CD4-positive, alpha-beta T cell (primary cell): Measurements from ENCODE around the gene RECQL5. TPM values are rescaled to one million over a fixed set of nuclear protein-coding genes. Genes with fewer than 3 reads are reported as not detected.

ENCODE experiments used
- ATAC-seq: fragments of 200-7000 bp; cut with Tn5 transposase; one replicate; pipeline ENCODE4 v1.10.0; 2022; ENCODE audit warnings: mild to moderate bottlenecking; ENCODE audit not compliant: poor library complexity
- CTCF ChIA-PET: fragments of 350-600 bp; sonication (Branson Sonifier 250); formaldehyde crosslinking; loops from one replicate; lab custom pipeline; 2021; ENCODE audit warnings: antibody characterized with exemption, inconsistent platforms; lab: Charles Lee
- POLR2A ChIA-PET: fragments of 350-600 bp; sonication (Branson Sonifier 250); formaldehyde crosslinking; loops from one replicate; lab custom pipeline; 2021; ENCODE audit warnings: antibody characterized with exemption, inconsistent platforms; lab: Charles Lee
- DNase-seq, 14 experiments: peaks; one replicate each; pipeline ENCODE4 v3.0.0-alpha.2; 2013 to 2020; ENCODE audit warnings: mixed read lengths in 2 of 14
- H3K27ac ChIP-seq, 2 donors: one replicate each; pipeline versions ENCODE4 v1.5.1 to v1.7.0; 2013; ENCODE audit warnings: low read length in 2 of 2, low read depth in 1 of 2, mild to moderate bottlenecking in 1 of 2
- H3K27me3 ChIP-seq, 2 experiments: 1 replicate in 1 of 2; 2 replicates in 1 of 2; pipeline versions ENCODE4 v1.6.1 to v1.7.0; 2013; ENCODE audit warnings: low read length in 2 of 2, control low read depth in 1 of 2, mild to moderate bottlenecking in 1 of 2, moderate library complexity in 1 of 2; ENCODE audit not compliant: insufficient read depth in 2 of 2, control insufficient read depth in 1 of 2
- H3K36me3 ChIP-seq: one replicate; pipeline ENCODE4 v1.6.1; 2013; ENCODE audit warnings: low read length, control low read depth; ENCODE audit not compliant: insufficient read depth
- H3K4me1 ChIP-seq: one replicate; pipeline ENCODE4 v1.6.1; 2013; ENCODE audit warnings: low read length, control low read depth; ENCODE audit not compliant: insufficient read depth
- H3K4me3 ChIP-seq: one replicate; pipeline ENCODE4 v1.5.1; 2013; ENCODE audit warnings: mild to moderate bottlenecking, low read length, moderate library complexity
- H3K9me3 ChIP-seq, 2 experiments: 1 replicate in 1 of 2; 2 replicates in 1 of 2; pipeline versions ENCODE4 v1.6.1 to v1.7.0; 2013; ENCODE audit warnings: low read length in 2 of 2, mild to moderate bottlenecking in 2 of 2, control low read depth in 1 of 2, moderate library complexity in 1 of 2; ENCODE audit not compliant: control insufficient read depth in 1 of 2, insufficient read depth in 1 of 2
- H3K27ac Mint-ChIP-seq: one replicate; pipeline ENCODE4 v1.8.0; 2020; ENCODE audit warnings: mixed read lengths
- H3K27me3 Mint-ChIP-seq: one replicate; pipeline ENCODE4 v1.8.0; 2021; ENCODE audit warnings: mixed read lengths
- H3K36me3 Mint-ChIP-seq: one replicate; pipeline ENCODE4 v1.8.0; 2021; ENCODE audit warnings: low read depth, mixed read lengths
- H3K4me1 Mint-ChIP-seq: one replicate; pipeline ENCODE4 v1.8.0; 2021; ENCODE audit warnings: low read depth, mixed read lengths
- H3K4me3 Mint-ChIP-seq: one replicate; pipeline ENCODE4 v1.8.0; 2020; ENCODE audit warnings: mild to moderate bottlenecking, mixed read lengths
- H3K9me3 Mint-ChIP-seq: one replicate; pipeline ENCODE4 v1.8.0; 2020; ENCODE audit warnings: mixed read lengths
- CTCF ChIP-seq: fragments of 200-600 bp; IDR thresholded peaks from one replicate; pipeline ENCODE4 v1.8.0; 2022; ENCODE audit warnings: antibody characterized with exemption, mild to moderate bottlenecking
- intact Hi-C, 2 experiments: fragments of 100-400 bp; cut with DNase I in 1 of 2; cut with micrococcal nuclease in 1 of 2; formaldehyde crosslinking; loops; one replicate each; pipeline versions ENCODE4 v1.15.1 to v1.9.0; 2023 to 2025; cut with DNase I, micrococcal nuclease
- total RNA-seq, 174 experiments: library from RNA in 2 of 174; stranded (reverse) in 2 of 174; gene quantifications; one replicate each; pipeline ENCODE4 v1.2.3 and lab custom pipeline; 2021 to 2026

Gene RECQL5
- total RNA-seq, 2 experiments from 2014 or later: 16.4 to 17.7 TPM

GRCh38 chr17:75619506-75620431, 47.2 kb downstream of the RECQL5 start:
- CTCF ChIA-PET: interaction anchor here (2.1 kb wide), 1 partner anchor 14 kb away, joined by 8 read pairs; the partner anchor contains the start of gene SMIM5
- H3K9me3 ChIP-seq: no peaks in the 10 kb centered on the region
- no peaks in the 10 kb centered on the region for H3K27me3 Mint-ChIP-seq
- POLR2A ChIA-PET: no interaction called here
- H3K27ac ChIP-seq: no peak overlapping the region
- H3K4me1 Mint-ChIP-seq: no peaks in the 10 kb centered on the region
- H3K4me3 ChIP-seq: no peak overlapping the region
- H3K4me3 Mint-ChIP-seq: no peak overlapping the region
- H3K27me3 ChIP-seq: no peaks in the 10 kb centered on the region
- no peaks in the 10 kb centered on the region for H3K36me3 ChIP-seq
- H3K4me1 ChIP-seq: no peaks in the 10 kb centered on the region
- no peaks in the 10 kb centered on the region for H3K9me3 Mint-ChIP-seq
- peak; percentile 25 for TF ChIP-seq CTCF
- ATAC-seq: no peak
- intact Hi-C loops: no loop called here
- no peak overlapping the region for H3K27ac Mint-ChIP-seq
- DNase-seq: peak in 3 of 14 experiments; percentile 12 to 26 (median 14)
- peaks cover 4% of the 10 kb centered on the region for H3K36me3 Mint-ChIP-seq

- POLR2A ChIA-PET: no interaction called here
- DNase-seq: no peak
- ATAC-seq: no peak
- H3K4me3 ChIP-seq: no peak overlapping the region
- H3K9me3 ChIP-seq: no peaks in the 10 kb centered on the region
- peaks cover 4% of the 10 kb centered on the region for H3K36me3 Mint-ChIP-seq
- intact Hi-C loops: no loop called here
- no peaks in the 10 kb centered on the region for H3K36me3 ChIP-seq
- no peak overlapping the region for H3K27ac Mint-ChIP-seq
- no peaks in the 10 kb centered on the region for H3K4me1 ChIP-seq
- no peak overlapping the region for H3K27ac ChIP-seq
- no peaks in the 10 kb centered on the region for H3K27me3 ChIP-seq
- no peak overlapping the region for H3K4me3 Mint-ChIP-seq
- H3K9me3 Mint-ChIP-seq: no peaks in the 10 kb centered on the region
- H3K4me1 Mint-ChIP-seq: no peaks in the 10 kb centered on the region
- H3K27me3 Mint-ChIP-seq: no peaks in the 10 kb centered on the region
- TF ChIP-seq CTCF: no peak
- CTCF ChIA-PET: interaction anchor here (1.3 kb wide), 1 partner anchor 130 kb away, joined by 3 read pairs; no protein-coding TSS in a partner anchor
Measured at GRCh38 chr17:75617675-75618074, 49.3 kb downstream of the RECQL5 start.

GRCh38 chr17:75617218-75617617, 49.7 kb downstream of the RECQL5 start:
- H3K4me1 Mint-ChIP-seq: no peaks in the 10 kb centered on the region
- no peak for TF ChIP-seq CTCF
- Histone ChIP-seq H3K4me3 (no peak overlapping the region), H3K4me1 (no peaks in the 10 kb centered on the region), H3K36me3 (no peaks in the 10 kb centered on the region), H3K9me3 (no peaks in the 10 kb centered on the region), H3K27ac (no peak overlapping the region), H3K27me3 (no peaks in the 10 kb centered on the region)
- ChIA-PET CTCF (interaction anchor here (1.3 kb wide), 1 partner anchor 131 kb away, joined by 3 read pairs; no protein-coding TSS in a partner anchor), POLR2A (no interaction called here)
- H3K27me3 Mint-ChIP-seq: no peaks in the 10 kb centered on the region
- H3K27ac Mint-ChIP-seq: no peak overlapping the region
- intact Hi-C loops: no loop called here
- H3K36me3 Mint-ChIP-seq: peaks cover 4% of the 10 kb centered on the region
- H3K4me3 Mint-ChIP-seq: no peak overlapping the region
- ATAC-seq: no peak
- no peak for DNase-seq
- no peaks in the 10 kb centered on the region for H3K9me3 Mint-ChIP-seq
